GM23338 (cell line): Measurements from ENCODE around the gene HTRA1. TPM values are rescaled to one million over a fixed set of nuclear protein-coding genes. Genes with fewer than 3 reads are reported as not detected.

Source experiments
- ATAC-seq: fragments of 200-7000 bp; cut with Tn5 transposase; 3 replicates; pipeline ENCODE4 v1.9.1; 2020
- DNase-seq: peaks from one replicate; pipeline ENCODE4 v3.0.0-alpha.2; 2015; ENCODE audit warnings: low spot score
- H2AFZ ChIP-seq: fragments of 200-600 bp; sonication (generic); 2 replicates; pipeline ENCODE4 v1.8.0; 2016; ENCODE audit warnings: antibody characterized with exemption, mild to moderate bottlenecking, moderate library complexity
- H3F3A ChIP-seq: fragments of 200-600 bp; sonication (generic); replicated peaks from 2 replicates; pipeline ENCODE4 v1.8.0; 2017; ENCODE audit warnings: antibody characterized with exemption, mixed run types, low read depth
- H3K27ac ChIP-seq: fragments of 200-600 bp; sonication (generic); 2 replicates; pipeline ENCODE4 v1.6.1; 2016; ENCODE audit warnings: low read depth
- H3K27me3 ChIP-seq: fragments of 200-600 bp; sonication (generic); 2 replicates; pipeline ENCODE4 v1.8.0; 2016; ENCODE audit warnings: mild to moderate bottlenecking, mixed run types, moderate library complexity; ENCODE audit not compliant: insufficient read depth
- H3K36me3 ChIP-seq: fragments of 200-600 bp; sonication (generic); 2 replicates; pipeline ENCODE4 v1.8.0; 2016; ENCODE audit warnings: mild to moderate bottlenecking; ENCODE audit not compliant: insufficient read depth
- H3K4me1 ChIP-seq: fragments of 200-600 bp; sonication (generic); 2 replicates; pipeline ENCODE4 v1.8.0; 2016; ENCODE audit warnings: mild to moderate bottlenecking, moderate library complexity; ENCODE audit not compliant: insufficient read depth
- H3K4me2 ChIP-seq: fragments of 200-600 bp; sonication (generic); 2 replicates; pipeline ENCODE4 v1.7.1; 2017; ENCODE audit warnings: mixed run types
- H3K4me3 ChIP-seq: fragments of 200-600 bp; sonication (generic); 2 replicates; pipeline ENCODE4 v1.6.1; 2016; ENCODE audit warnings: mixed run types
- H3K79me2 ChIP-seq: fragments of 200-600 bp; sonication (generic); replicated peaks from 2 replicates; pipeline ENCODE4 v1.8.0; 2017; ENCODE audit warnings: mild to moderate bottlenecking; ENCODE audit not compliant: insufficient read depth
- H3K9me2 ChIP-seq: fragments of 200-600 bp; sonication (generic); 2 replicates; pipeline ENCODE4 v1.8.0; 2017; ENCODE audit not compliant: insufficient read depth
- H4K20me1 ChIP-seq: fragments of 200-600 bp; sonication (generic); replicated peaks from 2 replicates; pipeline ENCODE4 v1.8.0; 2017; ENCODE audit warnings: mild to moderate bottlenecking; ENCODE audit not compliant: insufficient read depth
- H3K27ac Mint-ChIP-seq: 2 replicates; pipeline ENCODE4 v1.8.0; 2020; ENCODE audit warnings: inconsistent platforms, mild to moderate bottlenecking, moderate library complexity, mixed read lengths
- H3K27me3 Mint-ChIP-seq: 3 replicates; pipeline ENCODE4 v1.8.0; 2022; ENCODE audit warnings: low read depth, mild to moderate bottlenecking, moderate library complexity, mixed read lengths, inconsistent platforms; ENCODE audit not compliant: insufficient read depth, poor library complexity
- H3K36me3 Mint-ChIP-seq: 3 replicates; pipeline ENCODE4 v1.8.0; 2021; ENCODE audit warnings: low read depth, mild to moderate bottlenecking, inconsistent platforms, moderate library complexity, mixed read lengths
- H3K4me1 Mint-ChIP-seq: 3 replicates; pipeline ENCODE4 v1.8.0; 2020; ENCODE audit warnings: mild to moderate bottlenecking, inconsistent platforms, mixed read lengths
- H3K4me3 Mint-ChIP-seq: 3 replicates; pipeline ENCODE4 v1.8.0; 2021; ENCODE audit warnings: moderate library complexity, mild to moderate bottlenecking, inconsistent platforms, mixed read lengths
- H3K9me3 Mint-ChIP-seq: 3 replicates; pipeline ENCODE4 v1.8.0; 2020; ENCODE audit warnings: moderate library complexity, mild to moderate bottlenecking, inconsistent platforms, mixed read lengths
- CTCF ChIP-seq, 2 experiments: fragments of 200-600 bp in 1 of 2; sonication (generic) in 1 of 2; conservative IDR thresholded peaks; 2 replicates each; pipeline versions ENCODE4 v1.5.1 to v1.6.1; 2016 to 2017; ENCODE audit warnings: antibody characterized with exemption in 2 of 2, low read depth in 2 of 2, mild to moderate bottlenecking in 2 of 2, moderate library complexity in 1 of 2
- ETS1 ChIP-seq: IDR thresholded peaks from 2 replicates; pipeline ENCODE4 v1.6.1; 2016; ENCODE audit warnings: antibody characterized with exemption
- EZH2phosphoT487 ChIP-seq: fragments of 200-600 bp; sonication (generic); IDR thresholded peaks from one replicate; pipeline ENCODE4 v1.8.1; 2018; ENCODE audit warnings: antibody characterized with exemption; ENCODE audit not compliant: unreplicated experiment
- JUNB ChIP-seq: IDR thresholded peaks from one replicate; pipeline ENCODE4 v1.6.1; 2016; ENCODE audit warnings: antibody characterized with exemption; ENCODE audit not compliant: unreplicated experiment
- STAT1 ChIP-seq: IDR thresholded peaks from one replicate; pipeline ENCODE4 v1.6.1; 2016; ENCODE audit warnings: antibody characterized with exemption; ENCODE audit not compliant: unreplicated experiment
- ZNF114 ChIP-seq: fragments of 250-450 bp; sonication (Bioruptor Pico); IDR thresholded peaks from 2 replicates; pipeline ENCODE4 v1.5.0; 2020; ENCODE audit warnings: mild to moderate bottlenecking, moderate library complexity
- ZNF331 ChIP-seq: fragments of 250-450 bp; sonication (Bioruptor Pico); IDR thresholded peaks from 2 replicates; pipeline ENCODE4 v1.5.0; 2020; ENCODE audit warnings: low read depth, mild to moderate bottlenecking, moderate library complexity
- ZNF462 ChIP-seq: fragments of 250-450 bp; sonication (Bioruptor Pico); IDR thresholded peaks from 2 replicates; pipeline ENCODE4 v1.5.0; 2020; ENCODE audit warnings: mild to moderate bottlenecking, moderate library complexity
- polyA plus RNA-seq: library from polyadenylated mRNA; unstranded; fragments of >200 nt; fragmentation: Nextera tagmentation; extraction: Ambion mirVana; gene quantifications from 2 replicates; pipeline ENCODE4 v1.2.1, GENCODE V29; 2016
- total RNA-seq: library from RNA; depleted of rRNA; stranded (reverse); fragments of >200 nt; shearing (Covaris generic); gene quantifications from 2 replicates; pipeline ENCODE4 v1.2.3, GENCODE V29; 2014

Gene HTRA1
- total and polyA plus RNA-seq, 2 experiments from 2014 or later, result 8.1 to 16.1 TPM

GRCh38 chr10:122505885-122506645 lies 44.7 kb downstream of the HTRA1 start:
- no peaks in the 10 kb centered on the region for H3K27me3 ChIP-seq
- Mint-ChIP-seq H3K9me3 (no peaks in the 10 kb centered on the region), H3K4me1 (peaks cover 9% of the 10 kb centered on the region; the same call in 2 of the 3 replicates), H3K36me3 (no peaks in the 10 kb centered on the region; the same call in 2 of the 3 replicates), H3K27me3 (peaks cover 3% of the 10 kb centered on the region), H3K4me3 (no peak overlapping the region), H3K27ac (no peak overlapping the region)
- H3F3A ChIP-seq, result no peaks in the 10 kb centered on the region
- DNase-seq, result no peak
- H3K36me3 ChIP-seq, result no peaks in the 10 kb centered on the region
- TF ChIP-seq ZNF331 (no peak), ETS1 (no peak), ZNF114 (CRISPR knock-in tag) (no peak), CTCF (conservative IDR thresholded peaks at IDR 0.05; ENCODE audit: low read depth in 2 of 2) (no peak)
- no peaks in the 10 kb centered on the region for H3K4me1 ChIP-seq
- no peak for ATAC-seq
- no peak overlapping the region for H2AFZ ChIP-seq
- H4K20me1 ChIP-seq, result no peaks in the 10 kb centered on the region
- no peak overlapping the region for H3K4me3 ChIP-seq
- H3K27ac ChIP-seq, result no peak overlapping the region
- no peak overlapping the region for H3K4me2 ChIP-seq
- H3K9me2 ChIP-seq, result no peaks in the 10 kb centered on the region
- H3K79me2 ChIP-seq, result no peaks in the 10 kb centered on the region

- no peak overlapping the region for H3K4me3 Mint-ChIP-seq
- H3K27ac Mint-ChIP-seq, result no peak overlapping the region
- H3K36me3 ChIP-seq, result no peaks in the 10 kb centered on the region
- no peaks in the 10 kb centered on the region for H3K79me2 ChIP-seq
- no peak overlapping the region for H3K4me2 ChIP-seq
- no peak overlapping the region for H3K4me3 ChIP-seq
- H3F3A ChIP-seq, result no peaks in the 10 kb centered on the region
- no peak for ATAC-seq
- peaks cover 9% of the 10 kb centered on the region; the same call in 2 of the 3 replicates for H3K4me1 Mint-ChIP-seq
- DNase-seq, result no peak
- H3K4me1 ChIP-seq, result no peaks in the 10 kb centered on the region
- no peaks in the 10 kb centered on the region for H3K27me3 ChIP-seq
- no peak overlapping the region for H3K27ac ChIP-seq
- H3K9me3 Mint-ChIP-seq, result no peaks in the 10 kb centered on the region
- no peaks in the 10 kb centered on the region for H4K20me1 ChIP-seq
- H3K9me2 ChIP-seq, result no peaks in the 10 kb centered on the region
- no peaks in the 10 kb centered on the region; the same call in 2 of the 3 replicates for H3K36me3 Mint-ChIP-seq
- peaks cover 3% of the 10 kb centered on the region for H3K27me3 Mint-ChIP-seq
- no peak overlapping the region for H2AFZ ChIP-seq
- no peak for TF ChIP-seq JUNB
- TF ChIP-seq EZH2phosphoT487, result no peak
- TF ChIP-seq STAT1, result no peak
- TF ChIP-seq ZNF462 (CRISPR knock-in tag), result no peak
- TF ChIP-seq ZNF331, result no peak
Observed at GRCh38 chr10:122507616-122508015, 46.3 kb downstream of the HTRA1 start.
